Naive thymus-derived CD4-positive, alpha-beta T cell (primary cell): ENCODE measurements around the gene MAP7D3. TPM values are rescaled to one million over a fixed set of nuclear protein-coding genes. Genes with fewer than 3 reads are reported as not detected.

Experiments used
- ATAC-seq: fragments of 150-1000 bp; cut with Tn5 transposase; 2 replicates; pipeline ENCODE4 v1.10.0; 2021; ENCODE audit warnings: mild to moderate bottlenecking, moderate library complexity
- CTCF ChIA-PET: fragments of 350-600 bp; sonication (Branson Sonifier 250); formaldehyde crosslinking; loops from one replicate; lab custom pipeline; 2021; ENCODE audit warnings: antibody characterized with exemption; lab: Charles Lee
- POLR2A ChIA-PET: fragments of 350-600 bp; sonication (Branson Sonifier 250); formaldehyde crosslinking; loops from one replicate; lab custom pipeline; 2021; ENCODE audit warnings: antibody characterized with exemption, inconsistent platforms; lab: Charles Lee
- DNase-seq, 9 donors: peaks; one replicate each; pipeline versions ENCODE4 v3.0.0 to v3.0.0-alpha.2; 2020 to 2022; ENCODE audit warnings: mixed read lengths in 1 of 9
- H3K27ac ChIP-seq: one replicate; pipeline ENCODE4 v1.7.0; 2013; ENCODE audit warnings: mild to moderate bottlenecking, low read depth, low read length, moderate library complexity
- H3K27me3 ChIP-seq, 2 donors: one replicate each; pipeline ENCODE4 v1.7.0; 2013; ENCODE audit warnings: low read length in 2 of 2, mild to moderate bottlenecking in 2 of 2, moderate library complexity in 2 of 2; ENCODE audit not compliant: control insufficient read depth in 2 of 2, insufficient read depth in 2 of 2
- H3K36me3 ChIP-seq, 3 experiments: 1 replicate in 2 of 3; 2 replicates in 1 of 3; pipeline ENCODE4 v1.7.0; 2013; ENCODE audit warnings: low read length in 3 of 3, mild to moderate bottlenecking in 3 of 3, moderate library complexity in 1 of 3; ENCODE audit not compliant: insufficient read depth in 3 of 3, control insufficient read depth in 2 of 3
- H3K4me1 ChIP-seq, 2 donors: one replicate each; pipeline ENCODE4 v1.7.0; 2013; ENCODE audit warnings: low read length in 2 of 2, mild to moderate bottlenecking in 2 of 2, moderate library complexity in 1 of 2; ENCODE audit not compliant: control insufficient read depth in 2 of 2, insufficient read depth in 2 of 2
- H3K4me3 ChIP-seq: 2 replicates; pipeline ENCODE4 v1.7.0; 2013; ENCODE audit warnings: mild to moderate bottlenecking, low read length
- H3K9me3 ChIP-seq, 3 experiments: 1 replicate in 2 of 3; 2 replicates in 1 of 3; pipeline ENCODE4 v1.7.0; 2013; ENCODE audit warnings: low read length in 3 of 3; ENCODE audit not compliant: control insufficient read depth in 2 of 3
- H3K27ac Mint-ChIP-seq, 9 donors: one replicate each; pipeline ENCODE4 v1.8.0; 2020 to 2022; ENCODE audit warnings: mixed read lengths in 9 of 9, mild to moderate bottlenecking in 8 of 9, moderate library complexity in 5 of 9, inconsistent platforms in 2 of 9
- H3K27me3 Mint-ChIP-seq, 5 donors: one replicate each; pipeline ENCODE4 v1.8.0; 2021 to 2022; ENCODE audit warnings: mixed read lengths in 5 of 5, mild to moderate bottlenecking in 1 of 5
- H3K36me3 Mint-ChIP-seq, 5 donors: one replicate each; pipeline ENCODE4 v1.8.0; 2020 to 2022; ENCODE audit warnings: mixed read lengths in 5 of 5, mild to moderate bottlenecking in 3 of 5, inconsistent platforms in 1 of 5
- H3K4me1 Mint-ChIP-seq, 7 donors: one replicate each; pipeline ENCODE4 v1.8.0; 2020 to 2022; ENCODE audit warnings: mixed read lengths in 7 of 7, mild to moderate bottlenecking in 3 of 7, inconsistent platforms in 1 of 7
- H3K4me3 Mint-ChIP-seq, 10 donors: one replicate each; pipeline ENCODE4 v1.8.0; 2020 to 2022; ENCODE audit warnings: mild to moderate bottlenecking in 10 of 10, mixed read lengths in 10 of 10, moderate library complexity in 6 of 10, inconsistent platforms in 2 of 10
- H3K9me3 Mint-ChIP-seq, 11 donors: one replicate each; pipeline ENCODE4 v1.8.0; 2020 to 2022; ENCODE audit warnings: mixed read lengths in 11 of 11, mild to moderate bottlenecking in 4 of 11, inconsistent platforms in 1 of 11, moderate library complexity in 1 of 11
- intact Hi-C, 2 donors: fragments of 100-400 bp; cut with micrococcal nuclease; formaldehyde crosslinking; loops; one replicate each; pipeline ENCODE4 v1.15.1; 2023
- polyA plus RNA-seq, 2 donors: library from polyadenylated mRNA; unstranded; fragments of 300-500 nt; fragmentation: Illumina TruSeq; gene quantifications; one replicate each; pipeline ENCODE4 v1.2.3, GENCODE V29; 2021
- total RNA-seq, 6 experiments: library from RNA in 5 of 6; stranded (reverse) in 5 of 6; gene quantifications; 1 replicate in 5 of 6; 2 replicates in 1 of 6; pipeline ENCODE4 v1.2.3 and lab custom pipeline; 2021 to 2026

The MAP7D3 gene
- total and polyA plus RNA-seq, 7 experiments from 2014 or later, result 4.4 to 15.8 (median 6.3) TPM

- no peak overlapping the region for H3K4me3 Mint-ChIP-seq
- DNase-seq, result no peak
- Histone ChIP-seq H3K36me3 (no peaks in the 10 kb centered on the region), H3K27ac (no peak overlapping the region), H3K27me3 (no peaks in the 10 kb centered on the region), H3K9me3 (no peaks in the 10 kb centered on the region), H3K4me3 (no peak overlapping the region), H3K4me1 (peaks cover 0 to under 1% of the 10 kb centered on the region in 2 donors)
- ChIA-PET POLR2A (no interaction called here), CTCF (interaction anchor here (1.0 kb wide), 1 partner anchor 23 kb away, joined by 4 read pairs; no protein-coding TSS in a partner anchor)
- H3K9me3 Mint-ChIP-seq, result no peaks in the 10 kb centered on the region
- no peaks in the 10 kb centered on the region for H3K27me3 Mint-ChIP-seq
- H3K4me1 Mint-ChIP-seq, result peaks cover 0 to 5% (median under 1%) of the 10 kb centered on the region in 7 donors
- ATAC-seq, result no peak
- peaks cover 0 to 2% (median 0%) of the 10 kb centered on the region in 5 donors for H3K36me3 Mint-ChIP-seq
- intact Hi-C loops, result no loop called here
- no peak overlapping the region for H3K27ac Mint-ChIP-seq
These were observed 65.2 kb downstream of the MAP7D3 start for GRCh38 chrX:136186023-136186413.

- no peak for DNase-seq
- no peaks in the 10 kb centered on the region for H3K9me3 ChIP-seq
- no peaks in the 10 kb centered on the region for H3K4me1 ChIP-seq
- Mint-ChIP-seq H3K36me3 (peaks cover 0 to 2% (median 0%) of the 10 kb centered on the region in 5 donors), H3K4me3 (no peak overlapping the region), H3K9me3 (no peaks in the 10 kb centered on the region), H3K4me1 (peaks cover 0 to 5% (median 0%) of the 10 kb centered on the region in 7 donors), H3K27ac (no peak overlapping the region), H3K27me3 (no peaks in the 10 kb centered on the region)
- POLR2A ChIA-PET, result no interaction called here
- ATAC-seq, result no peak
- no peak overlapping the region for H3K27ac ChIP-seq
- intact Hi-C loops, result no loop called here
- H3K4me3 ChIP-seq, result no peak overlapping the region
- no peaks in the 10 kb centered on the region for H3K36me3 ChIP-seq
- no peaks in the 10 kb centered on the region for H3K27me3 ChIP-seq
- CTCF ChIA-PET, result interaction anchor here (1.0 kb wide), 1 partner anchor 23 kb away, joined by 4 read pairs; no protein-coding TSS in a partner anchor
These were observed 65.7 kb downstream of the MAP7D3 start for GRCh38 chrX:136185401-136186022.

GRCh38 chrX:136183917-136184316, 67.3 kb downstream of the MAP7D3 start:
- no peaks in the 10 kb centered on the region for H3K27me3 Mint-ChIP-seq
- ChIA-PET CTCF (no interaction called here), POLR2A (no interaction called here)
- no peaks in the 10 kb centered on the region for H3K4me1 ChIP-seq
- intact Hi-C loops, result no loop called here
- H3K36me3 Mint-ChIP-seq, result peaks cover 0 to 6% (median 0%) of the 10 kb centered on the region in 5 donors
- no peaks in the 10 kb centered on the region for H3K27me3 ChIP-seq
- no peak overlapping the region for H3K27ac ChIP-seq
- H3K9me3 ChIP-seq, result no peaks in the 10 kb centered on the region
- no peak overlapping the region for H3K27ac Mint-ChIP-seq
- DNase-seq (no peak), ATAC-seq (no peak)
- H3K9me3 Mint-ChIP-seq, result no peaks in the 10 kb centered on the region
- H3K4me3 Mint-ChIP-seq, result no peak overlapping the region
- H3K4me1 Mint-ChIP-seq, result no peaks in the 10 kb centered on the region
- H3K4me3 ChIP-seq, result no peak overlapping the region
- no peaks in the 10 kb centered on the region for H3K36me3 ChIP-seq

GRCh38 chrX:136183172-136183571, 68.0 kb downstream of the MAP7D3 start:
- DNase-seq, result no peak
- CTCF ChIA-PET, result no interaction called here

GRCh38 chrX:136182414-136182813, 68.8 kb downstream of the MAP7D3 start:
- intact Hi-C loops, result no loop called here
- no peak overlapping the region for H3K4me3 ChIP-seq
- no peaks in the 10 kb centered on the region for H3K9me3 Mint-ChIP-seq
- POLR2A ChIA-PET, result no interaction called here
- H3K27ac ChIP-seq, result no peak overlapping the region
- no peak overlapping the region for H3K4me3 Mint-ChIP-seq
- H3K9me3 ChIP-seq, result no peaks in the 10 kb centered on the region
- peaks cover 0 to 6% (median 0%) of the 10 kb centered on the region in 5 donors for H3K36me3 Mint-ChIP-seq
- ATAC-seq, result no peak
- H3K4me1 Mint-ChIP-seq, result no peaks in the 10 kb centered on the region
- no peak for DNase-seq
- no peaks in the 10 kb centered on the region for H3K36me3 ChIP-seq
- CTCF ChIA-PET, result no interaction called here
- no peaks in the 10 kb centered on the region for H3K4me1 ChIP-seq
- H3K27me3 Mint-ChIP-seq, result no peaks in the 10 kb centered on the region
- H3K27me3 ChIP-seq, result no peaks in the 10 kb centered on the region
- no peak overlapping the region for H3K27ac Mint-ChIP-seq

More at GRCh38 chrX:136183172-136183571, 68.0 kb downstream of the MAP7D3 start:
- intact Hi-C loops, result no loop called here
- POLR2A ChIA-PET, result no interaction called here
- H3K4me3 ChIP-seq, result no peak overlapping the region
- ATAC-seq, result no peak
- no peaks in the 10 kb centered on the region for H3K27me3 ChIP-seq
- no peaks in the 10 kb centered on the region for H3K9me3 ChIP-seq
- Mint-ChIP-seq H3K9me3 (no peaks in the 10 kb centered on the region), H3K27ac (no peak overlapping the region), H3K27me3 (no peaks in the 10 kb centered on the region), H3K36me3 (peaks cover 0 to 6% (median 0%) of the 10 kb centered on the region in 5 donors), H3K4me1 (no peaks in the 10 kb centered on the region), H3K4me3 (no peak overlapping the region)
- no peaks in the 10 kb centered on the region for H3K4me1 ChIP-seq
- no peak overlapping the region for H3K27ac ChIP-seq
- no peaks in the 10 kb centered on the region for H3K36me3 ChIP-seq

GRCh38 chrX:136179133-136179532, 72.1 kb downstream of the MAP7D3 start:
- ATAC-seq (no peak), DNase-seq (no peak)
- Histone ChIP-seq H3K9me3 (no peaks in the 10 kb centered on the region), H3K4me1 (no peaks in the 10 kb centered on the region), H3K27me3 (no peaks in the 10 kb centered on the region), H3K4me3 (no peak overlapping the region), H3K27ac (no peak overlapping the region), H3K36me3 (no peaks in the 10 kb centered on the region)
- intact Hi-C loops, result no loop called here
- no peaks in the 10 kb centered on the region for H3K27me3 Mint-ChIP-seq
- no peak overlapping the region for H3K27ac Mint-ChIP-seq
- no peaks in the 10 kb centered on the region for H3K9me3 Mint-ChIP-seq
- no peak overlapping the region for H3K4me3 Mint-ChIP-seq
- peaks cover 0 to 14% (median 0%) of the 10 kb centered on the region in 5 donors for H3K36me3 Mint-ChIP-seq
- ChIA-PET POLR2A (interaction anchor here (0.9 kb wide), 1 partner anchor 14 kb away, joined by 3 read pairs; no protein-coding TSS in a partner anchor), CTCF (interaction anchor here (0.6 kb wide), 1 partner anchor 376 kb away, joined by 3 read pairs; no protein-coding TSS in a partner anchor)
- no peaks in the 10 kb centered on the region for H3K4me1 Mint-ChIP-seq

- H3K27me3 ChIP-seq, result no peaks in the 10 kb centered on the region
- Mint-ChIP-seq H3K36me3 (peaks cover 0 to 14% (median 0%) of the 10 kb centered on the region in 5 donors), H3K27me3 (no peaks in the 10 kb centered on the region), H3K9me3 (no peaks in the 10 kb centered on the region), H3K27ac (no peak overlapping the region), H3K4me3 (no peak overlapping the region), H3K4me1 (no peaks in the 10 kb centered on the region)
- no peaks in the 10 kb centered on the region for H3K4me1 ChIP-seq
- no peak overlapping the region for H3K27ac ChIP-seq
- ChIA-PET POLR2A (no interaction called here), CTCF (no interaction called here)
- ATAC-seq (no peak), DNase-seq (no peak)
- H3K9me3 ChIP-seq, result no peaks in the 10 kb centered on the region
- intact Hi-C loops, result no loop called here
- H3K4me3 ChIP-seq, result no peak overlapping the region
- no peaks in the 10 kb centered on the region for H3K36me3 ChIP-seq
These were observed 74.8 kb downstream of the MAP7D3 start for GRCh38 chrX:136176399-136176825.
